Measurements from ENCODE around the gene PCGF1.

- TF ChIP-seq GLMP (CRISPR knock-in tag; IDR thresholded peaks at IDR 0.05; ENCODE audit: borderline replicate concordance), result no peak
- no peak for TF ChIP-seq HBP1 (CRISPR knock-in tag; IDR thresholded peaks at IDR 0.05; ENCODE audit: low read depth)
- TF ChIP-seq EZH2 (conservative IDR thresholded peaks at IDR 0.05; ENCODE audit: low read depth, low read length), result no peak
- TF ChIP-seq MAFF (IDR thresholded peaks at IDR 0.05; ENCODE audit: low read depth, low read length), result no peak
- no peak for TF ChIP-seq TCF7L2 (IDR thresholded peaks at IDR 0.05; ENCODE audit: low read depth, low read length)
- peak; percentile 29 to 51; a peak in 1 of 4 replicates for TF ChIP-seq EP300 (IDR thresholded peaks at IDR 0.05; ENCODE audit: low read depth in 2 of 2, low read length in 2 of 2)
- TF ChIP-seq EP300 (CRISPR knock-in tag; IDR thresholded peaks at IDR 0.05; ENCODE audit: borderline replicate concordance), result no peak
- no peak for TF ChIP-seq ATM (IDR thresholded peaks at IDR 0.05; ENCODE audit: borderline replicate concordance)
Observed at GRCh38 chr2:74512744-74513604, 5.5 kb upstream of the PCGF1 start.
